Endothelial cell of umbilical vein (primary cell): Measurements from ENCODE around the gene GATM. TPM values are rescaled to one million over a fixed set of nuclear protein-coding genes. Genes with fewer than 3 reads are reported as not detected.

ENCODE experiments used
- BruUV-seq: library from RNA; stranded (reverse); fragments of 400-500 nt; replicated peaks from 2 replicates; lab custom pipeline; 2021; lab: Mats Ljungman, UMichigan
- CTCF ChIA-PET: fragments of 300-600, 350-600 bp; sonication (Branson Sonifier 250); formaldehyde crosslinking; loops from one replicate; lab custom pipeline; 2021; ENCODE audit warnings: antibody characterized with exemption, inconsistent platforms; lab: Charles Lee
- POLR2A ChIA-PET: fragments of 300-600, 350-600 bp; sonication (Branson Sonifier 250); formaldehyde crosslinking; loops from one replicate; lab custom pipeline; 2021; ENCODE audit warnings: antibody characterized with exemption, inconsistent platforms; lab: Charles Lee
- DNase-seq: peaks from one replicate; pipeline ENCODE4 v3.0.0-alpha.2; 2011; ENCODE audit warnings: low read depth, low spot score
- FAIRE-seq: peaks from 2 replicates; lab custom pipeline; 2011; peaks lifted over from hg19 to GRCh38; lab: Jason Lieb, UNC
- H2AFZ ChIP-seq: 2 replicates; pipeline ENCODE4 v1.6.0; 2012; ENCODE audit warnings: low read depth, low read length, control low read depth, inconsistent platforms
- H3K27ac ChIP-seq: 2 replicates; pipeline ENCODE4 v1.5.1; 2011; ENCODE audit warnings: low read depth, mild to moderate bottlenecking, control low read depth, low read length, moderate library complexity; ENCODE audit not compliant: insufficient read depth
- H3K27me3 ChIP-seq, 2 experiments: 2 replicates each; pipeline versions ENCODE4 v1.6.0 to v1.6.1; 2011; ENCODE audit warnings: low read length in 2 of 2, mixed read lengths in 1 of 2; ENCODE audit not compliant: control insufficient read depth in 2 of 2, insufficient read depth in 2 of 2
- H3K36me3 ChIP-seq, 2 experiments: 2 replicates in 1 of 2; 3 replicates in 1 of 2; pipeline ENCODE4 v1.5.1; 2011; ENCODE audit warnings: low read length in 2 of 2, mild to moderate bottlenecking in 1 of 2, moderate library complexity in 1 of 2; ENCODE audit not compliant: control insufficient read depth in 2 of 2, insufficient read depth in 2 of 2; ENCODE audit errors: extremely low read depth in 1 of 2
- H3K4me1 ChIP-seq: 3 replicates; pipeline ENCODE4 v1.5.1; 2011; ENCODE audit warnings: mild to moderate bottlenecking, low read length; ENCODE audit not compliant: control insufficient read depth, insufficient read depth; ENCODE audit errors: extremely low read depth
- H3K4me2 ChIP-seq: 2 replicates; pipeline ENCODE4 v1.6.1; 2011; ENCODE audit warnings: low read length, control low read depth, mixed read lengths; ENCODE audit not compliant: insufficient read depth
- H3K4me3 ChIP-seq, 3 experiments: fragments of 200-600 bp in 1 of 3; sonication (generic), shearing (Covaris generic) in 1 of 3; replicated peaks in 1 of 3; 2 replicates each; pipeline ENCODE4 v1.5.1; 2011 to 2016; ENCODE audit warnings: control low read depth in 3 of 3, low read length in 3 of 3, mild to moderate bottlenecking in 2 of 3, inconsistent platforms in 1 of 3, low read depth in 1 of 3, moderate library complexity in 1 of 3; ENCODE audit not compliant: insufficient read depth in 1 of 3
- H3K79me2 ChIP-seq: 2 replicates; pipeline ENCODE4 v1.6.0; 2012; ENCODE audit warnings: low read length, inconsistent platforms; ENCODE audit not compliant: control insufficient read depth, insufficient read depth
- H3K9ac ChIP-seq: replicated peaks from 2 replicates; pipeline ENCODE3; 2011; ENCODE audit warnings: low read length, control low read depth; ENCODE audit not compliant: insufficient read depth; ENCODE audit errors: extremely low read depth
- H3K9me1 ChIP-seq: replicated peaks from 3 replicates; pipeline ENCODE4 v1.6.0; 2011; ENCODE audit warnings: mild to moderate bottlenecking, low read length; ENCODE audit not compliant: control insufficient read depth, insufficient read depth; ENCODE audit errors: extremely low read depth
- H3K9me3 ChIP-seq: replicated peaks from 2 replicates; pipeline ENCODE4 v1.5.1; 2012; ENCODE audit warnings: low read length, inconsistent platforms; ENCODE audit not compliant: control insufficient read depth, insufficient read depth
- H4K20me1 ChIP-seq: replicated peaks from 2 replicates; pipeline ENCODE3; 2011; ENCODE audit warnings: mild to moderate bottlenecking, low read length; ENCODE audit not compliant: control insufficient read depth, insufficient read depth; ENCODE audit errors: extremely low read depth
- CTCF ChIP-seq, 2 donors: IDR thresholded peaks; 1 replicate in 1 of 2; 2 replicates in 1 of 2; pipeline ENCODE4 v1.5.1; 2011; ENCODE audit warnings: low read length in 2 of 2, mild to moderate bottlenecking in 2 of 2, moderate library complexity in 2 of 2, control low read depth in 1 of 2, inconsistent platforms in 1 of 2, low read depth in 1 of 2; ENCODE audit not compliant: insufficient read depth in 1 of 2; ENCODE audit errors: extremely low read depth in 1 of 2
- EZH2 ChIP-seq: IDR thresholded peaks from 2 replicates; pipeline ENCODE4 v1.6.1; 2012; ENCODE audit warnings: borderline replicate concordance, low read depth, mild to moderate bottlenecking, moderate library complexity, low read length, inconsistent platforms; ENCODE audit not compliant: severe bottlenecking
- FOS ChIP-seq: IDR thresholded peaks from 2 replicates; pipeline ENCODE4 v1.6.1; 2011; ENCODE audit warnings: mild to moderate bottlenecking, low read length, moderate library complexity, borderline replicate concordance; ENCODE audit not compliant: insufficient read depth
- GATA2 ChIP-seq: IDR thresholded peaks from 2 replicates; pipeline ENCODE4 v1.7.0; 2011; ENCODE audit warnings: low read depth, mild to moderate bottlenecking, moderate library complexity, mixed read lengths, low read length; ENCODE audit not compliant: insufficient read length, insufficient read depth
- JUN ChIP-seq: IDR thresholded peaks from 2 replicates; pipeline ENCODE4 v1.6.1; 2011; ENCODE audit warnings: borderline replicate concordance, low read depth; ENCODE audit not compliant: insufficient read length, insufficient read depth
- MAX ChIP-seq: IDR thresholded peaks from 2 replicates; pipeline ENCODE4 v1.6.1; 2011; ENCODE audit not compliant: insufficient read depth, insufficient read length
- MYC ChIP-seq: IDR thresholded peaks from one replicate; pipeline ENCODE4 v1.6.1; 2011; ENCODE audit warnings: mild to moderate bottlenecking, low read depth, low read length
- POLR2A ChIP-seq: IDR thresholded peaks from 2 replicates; pipeline ENCODE4 v1.6.1; 2012; ENCODE audit warnings: low read depth, mild to moderate bottlenecking, control low read depth, low read length
- POLR2AphosphoS5 ChIP-seq: IDR thresholded peaks from 2 replicates; pipeline ENCODE4 v1.6.1; 2012; ENCODE audit warnings: low read depth, mild to moderate bottlenecking, control low read depth, low read length, moderate library complexity; ENCODE audit not compliant: insufficient read depth
- dilution Hi-C: fragments of 300-500 bp; cut with MboI; formaldehyde crosslinking; loops from one replicate; pipeline ENCODE4 v1.15.0; 2019; ENCODE audit warnings: low sequenced_read_pairs; ENCODE audit not compliant: extremely low pct_ligation_motif_present
- intact Hi-C: fragments of 100-400 bp; cut with micrococcal nuclease; formaldehyde crosslinking; loops from one replicate; pipeline ENCODE4 v1.10.0; 2022
- polyA plus RNA-seq, 4 experiments: library from polyadenylated mRNA; depleted of rRNA in 3 of 4; stranded (reverse) in 3 of 4; unstranded in 1 of 4; fragments of >200 nt; gene quantifications; 2 replicates each; pipeline versions ENCODE4 v1.2.1 to v1.2.3, GENCODE V29; 2011 to 2012; ENCODE audit warnings: missing spikeins in 1 of 4
- total RNA-seq: library from RNA; stranded (reverse); gene quantifications from 2 replicates; pipeline ENCODE4 v1.2.3, GENCODE V29; 2021

The GATM gene
- total and polyA plus RNA-seq, 2 donors (not counting 3 experiments of a cell fraction or from before 2014, with no cell fraction given), result 0.21 to 0.60 TPM

- H3K27me3 ChIP-seq, result no peaks in the 10 kb centered on the region
- FAIRE-seq (no peak), DNase-seq (no peak)
- no TSS peak for BruUV-seq
- no peaks in the 10 kb centered on the region for H3K9me1 ChIP-seq
- H3K9ac ChIP-seq, result no peak overlapping the region
- H3K27ac ChIP-seq, result no peak overlapping the region
- H4K20me1 ChIP-seq, result no peaks in the 10 kb centered on the region
- no peak overlapping the region for H3K4me3 ChIP-seq
- peaks cover 25% of the 10 kb centered on the region for H3K79me2 ChIP-seq
- TF ChIP-seq JUN (no peak), FOS (no peak), MAX (no peak), MYC (no peak), POLR2AphosphoS5 (no peak), EZH2 (no peak), POLR2A (no peak), GATA2 (no peak), CTCF (IDR thresholded peaks at IDR 0.05; ENCODE audit: extremely low read depth in 1 of 2, insufficient read depth in 1 of 2, low read depth in 1 of 2, low read length in 2 of 2) (no peak)
- peaks cover 9 to 20% of the 10 kb centered on the region in 2 experiments for H3K36me3 ChIP-seq
- POLR2A ChIA-PET, result no interaction called here
- dilution Hi-C loops, result no loop called here
- H2AFZ ChIP-seq, result no peak overlapping the region
- H3K9me3 ChIP-seq, result no peaks in the 10 kb centered on the region
- CTCF ChIA-PET, result no interaction called here
- H3K4me2 ChIP-seq, result no peak overlapping the region
- intact Hi-C loops, result no loop called here
- peaks cover 10% of the 10 kb centered on the region for H3K4me1 ChIP-seq
Measured at GRCh38 chr15:45407786-45408185, 29.4 kb upstream of the GATM start.
